Ovary (tissue), 9 donors: ENCODE measurements around the gene UBTD1. TPM values are rescaled to one million over a fixed set of nuclear protein-coding genes. Genes with fewer than 3 reads are reported as not detected.
"Not testable (repeated sequence)": the region's sequence is repeated elsewhere in the genome, so short reads cannot be mapped to it uniquely, and the experiment has no call there.

Experiments
- DNase-seq, 5 donors: peaks; one replicate each; pipeline ENCODE4 v3.0.0-alpha.2; 2019 to 2020
- H3K27ac ChIP-seq, 2 donors: fragments of 200-600 bp; one replicate each; pipeline versions ENCODE4 v1.5.1 to v1.8.0; 2019 to 2022
- H3K27me3 ChIP-seq: fragments of 200-600 bp; one replicate; pipeline ENCODE4 v1.8.0; 2022
- H3K36me3 ChIP-seq: fragments of 200-600 bp; sonication (generic); one replicate; pipeline ENCODE4 v1.5.1; 2019
- H3K4me1 ChIP-seq: one replicate; pipeline ENCODE4 v1.8.1; 2013; ENCODE audit warnings: mild to moderate bottlenecking, moderate library complexity; ENCODE audit not compliant: insufficient read depth
- H3K4me3 ChIP-seq: fragments of 200-600 bp; sonication (generic); one replicate; pipeline ENCODE4 v1.5.1; 2017
- H3K9me3 ChIP-seq, 2 donors: fragments of 200-600 bp in 1 of 2; sonication (generic) in 1 of 2; one replicate each; pipeline versions ENCODE4 v1.5.1 to v1.8.1; 2013 to 2019; ENCODE audit warnings: mild to moderate bottlenecking in 1 of 2, moderate library complexity in 1 of 2
- CTCF ChIP-seq, 3 donors: fragments of 450-650 bp in 2 of 3; fragments of 200-600 bp in 1 of 3; IDR thresholded peaks; one replicate each; pipeline versions ENCODE4 v1.5.1 to v1.8.0; 2016 to 2022; ENCODE audit warnings: antibody characterized with exemption in 3 of 3, mild to moderate bottlenecking in 1 of 3
- EP300 ChIP-seq: sonication (generic); formaldehyde crosslinking; IDR thresholded peaks from one replicate; pipeline ENCODE4 v1.6.1; 2017; ENCODE audit warnings: antibody characterized with exemption
- POLR2A ChIP-seq: fragments of 450-650 bp; IDR thresholded peaks from one replicate; pipeline ENCODE4 v1.6.1; 2017; ENCODE audit warnings: antibody characterized with exemption, mild to moderate bottlenecking, moderate library complexity
- WGBS, 3 donors: extraction: QIAGEN DNeasy Blood & Tissue Kit in 1 of 3; methylation state at CpG; one replicate each; pipeline versions ENCODE4 v1.1.5 to v1.1.7; 2013 to 2017; 5-methylcytosine and 5-hydroxymethylcytosine counted together
- intact Hi-C, 4 donors: fragments of 100-400 bp; cut with DNase I; formaldehyde crosslinking; loops; one replicate each; pipeline versions ENCODE4 v1.11.0 to v1.15.1; 2022 to 2023
- polyA plus RNA-seq, 2 donors: library from polyadenylated mRNA; stranded (reverse); fragments of 200-250 nt in 1 of 2; fragments of 350-450 nt in 1 of 2; fragmentation: Illumina TruSeq in 1 of 2; extraction: RNeasy Lipid Tissue Mini Kit (QIAGEN cat#74804) in 1 of 2; gene quantifications; one replicate each; pipeline ENCODE4 v1.2.3, GENCODE V29; 2013 to 2014
- total RNA-seq, 7 donors: library from RNA; depleted of rRNA in 2 of 7; stranded (reverse); fragments of >200 nt in 2 of 7; fragmentation: NEBNext Ultra II Directional in 3 of 7; extraction: Animal tissue kit (Norgen Biotek cat#: 25700) in 3 of 7; gene quantifications; one replicate each; pipeline versions ENCODE4 v1.1.0 to v1.2.4, GENCODE V29; 2016 to 2023
- donor health status: DM: no; HTN: no; CAD: no; lungs with moderate emphysema.
- donor health status: DM: no; HTN: no; CAD: no.
- donor health status: Bipolar disorder and iron deficiency.
- donor health status: DM: yes; HTN: yes; CAD: no.
- donor health status: DM: no; HTN: no; CAD: no.
- donor health status: DM: yes; HTN: yes; CAD: no.

The UBTD1 gene
- total and polyA plus RNA-seq, 9 donors: 0.20 to 15.2 (median 11.5) TPM

DNA sequence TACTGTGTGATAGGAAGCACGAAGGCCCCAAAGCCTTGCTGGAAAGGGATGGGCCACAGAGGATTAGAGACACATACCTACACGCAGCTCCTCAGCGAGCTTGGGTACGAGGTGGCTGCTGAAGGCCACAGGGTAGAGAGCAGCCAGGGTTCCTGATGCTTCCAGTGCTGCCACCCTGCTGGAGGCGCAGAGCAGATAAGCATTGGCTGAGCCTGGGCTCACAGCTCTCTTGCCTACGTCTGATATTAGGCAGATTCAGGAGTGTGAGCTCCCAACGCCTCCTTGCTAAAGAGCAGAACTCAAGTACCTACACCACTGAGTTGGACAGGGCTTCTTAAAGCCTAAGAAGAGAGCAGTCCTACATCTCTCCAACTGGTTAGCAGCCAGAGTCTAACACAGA lies 32.7 kb upstream of the UBTD1 start:
- H3K4me1 ChIP-seq: no peaks in the 10 kb centered on the region
- intact Hi-C loops: no loop called here
- TF ChIP-seq POLR2A: no peak
- no peak for TF ChIP-seq EP300
- no peak for TF ChIP-seq CTCF (IDR thresholded peaks at IDR 0.05)
- 73 to 88% (median 87%) methylated on average over 7 of the region's 7 CpGs for WGBS, 3 donors
- H3K4me3 ChIP-seq: no peak overlapping the region
- H3K36me3 ChIP-seq: no peaks in the 10 kb centered on the region
- H3K27ac ChIP-seq: no peak overlapping the region
- H3K27me3 ChIP-seq: no peaks in the 10 kb centered on the region
- no peaks in the 10 kb centered on the region for H3K9me3 ChIP-seq
- DNase-seq: no peak

GRCh38 chr10:97466755-97467154 lies 32.0 kb upstream of the UBTD1 start:
- 78 to 85% (median 85%) methylated on average over 4 of the region's 4 CpGs for WGBS, 3 donors
- intact Hi-C loops: no loop called here
- H3K27me3 ChIP-seq: no peaks in the 10 kb centered on the region
- H3K9me3 ChIP-seq: no peaks in the 10 kb centered on the region
- no peak overlapping the region for H3K4me3 ChIP-seq
- no peak overlapping the region for H3K27ac ChIP-seq
- TF ChIP-seq POLR2A (no peak), EP300 (no peak), CTCF (IDR thresholded peaks at IDR 0.05) (no peak)
- DNase-seq: no peak
- H3K36me3 ChIP-seq: no peaks in the 10 kb centered on the region
- no peaks in the 10 kb centered on the region for H3K4me1 ChIP-seq

DNA sequence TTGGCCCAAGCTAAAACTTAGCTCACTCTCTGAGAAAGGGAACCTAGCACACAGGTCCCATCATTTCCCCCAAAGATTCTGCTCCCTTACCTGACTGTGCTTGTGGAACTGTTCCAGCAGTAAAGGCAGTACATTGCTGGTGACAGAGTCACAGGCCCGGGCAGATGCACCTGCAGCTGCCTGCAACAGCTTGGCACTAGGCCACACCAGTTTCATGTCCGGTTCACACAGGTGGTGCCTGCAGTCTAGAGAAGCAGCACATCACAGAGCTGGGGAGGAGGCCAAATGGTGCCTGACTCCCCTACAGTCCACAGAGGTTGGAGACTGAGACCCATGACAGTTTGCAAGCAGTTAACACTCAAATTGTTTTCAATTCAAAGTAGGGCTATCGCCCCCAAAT lies 30.6 kb upstream of the UBTD1 start:
- peak in 1 of 5 donors; percentile 8 for DNase-seq
- WGBS, 3 donors: 62 to 69% (median 66%) methylated on average over 3 of the region's 3 CpGs
- Histone ChIP-seq H3K4me1 (no peaks in the 10 kb centered on the region), H3K9me3 (no peaks in the 10 kb centered on the region), H3K27me3 (no peaks in the 10 kb centered on the region), H3K27ac (no peak overlapping the region), H3K36me3 (no peaks in the 10 kb centered on the region), H3K4me3 (no peak overlapping the region)
- no peak for TF ChIP-seq EP300
- TF ChIP-seq POLR2A: no peak
- no peak for TF ChIP-seq CTCF (IDR thresholded peaks at IDR 0.05)
- intact Hi-C loops: no loop called here

- WGBS, 3 donors: 87 to 97% (median 91%) methylated on average over 12 of the region's 12 CpGs
- H3K36me3 ChIP-seq, H3K9me3 ChIP-seq, intact Hi-C loops, H3K27ac ChIP-seq, H3K4me3 ChIP-seq, H3K4me1 ChIP-seq, H3K27me3 ChIP-seq: not testable (repeated sequence)
- DNase-seq: peak in 1 of 5 donors; percentile 8
These were observed 29.9 kb upstream of the UBTD1 start for GRCh38 chr10:97468781-97469180.

- no peak for TF ChIP-seq POLR2A
- no peak for TF ChIP-seq CTCF (IDR thresholded peaks at IDR 0.05)
- TF ChIP-seq EP300: no peak
- intact Hi-C loops: no loop called here
- 93 to 96% (median 96%) methylated on average over 4 of the region's 4 CpGs for WGBS, 3 donors
- H3K4me1 ChIP-seq: peaks cover 2% of the 10 kb centered on the region
- no peak overlapping the region for H3K4me3 ChIP-seq
- H3K36me3 ChIP-seq: no peaks in the 10 kb centered on the region
- DNase-seq: no peak
- H3K9me3 ChIP-seq: no peaks in the 10 kb centered on the region
- no peaks in the 10 kb centered on the region for H3K27me3 ChIP-seq
- H3K27ac ChIP-seq: no peak overlapping the region
These were observed 23.8 kb upstream of the UBTD1 start for GRCh38 chr10:97474918-97475317.
